Pancreas (tissue), 10 donors: ENCODE results near the gene DHX30. TPM values are rescaled to one million over a fixed set of nuclear protein-coding genes. Genes with fewer than 3 reads are reported as not detected.
A peak's percentile ranks its signal among the peaks of the same experiment; 100 is the strongest.

Experiments used
- ATAC-seq, 4 donors: fragments of 200-7000 bp; cut with Tn5 transposase; one replicate each; pipeline versions ENCODE4 v1.8.0 to v1.9.1; 2020; ENCODE audit warnings: mild to moderate bottlenecking in 4 of 4, moderate library complexity in 4 of 4
- DNase-seq, 6 donors: peaks; one replicate each; pipeline ENCODE4 v3.0.0-alpha.2; 2020
- FAIRE-seq: peaks from 2 replicates; lab custom pipeline; 2012; peaks lifted over from hg19 to GRCh38; lab: Jason Lieb, UNC
- H3K27ac ChIP-seq, 4 donors: fragments of 200-600 bp; sonication (generic); 1 replicate in 3 of 4; 2 replicates in 1 of 4; pipeline versions ENCODE4 v1.5.0 to v1.8.0; 2020
- H3K27me3 ChIP-seq, 4 donors: fragments of 200-600 bp; one replicate each; pipeline ENCODE4 v1.8.0; 2021
- H3K36me3 ChIP-seq, 3 donors: fragments of 200-600 bp; sonication (generic) in 1 of 3; one replicate each; pipeline versions ENCODE4 v1.5.0 to v1.8.0; 2020 to 2021
- H3K4me1 ChIP-seq, 3 donors: fragments of 200-600 bp; one replicate each; pipeline ENCODE4 v1.8.0; 2021
- H3K4me3 ChIP-seq, 4 donors: fragments of 200-600 bp; sonication (generic) in 2 of 4; one replicate each; pipeline versions ENCODE4 v1.5.0 to v1.8.0; 2020 to 2021
- H3K9me3 ChIP-seq, 4 donors: fragments of 200-600 bp; one replicate each; pipeline ENCODE4 v1.8.0; 2021
- CTCF ChIP-seq, 4 donors: fragments of 200-600 bp; sonication (generic) in 3 of 4; IDR thresholded peaks; one replicate each; pipeline versions ENCODE4 v1.5.0 to v1.8.0; 2021; ENCODE audit warnings: antibody characterized with exemption in 4 of 4
- WGBS, 2 donors: extraction: QIAGEN DNeasy Blood & Tissue Kit; methylation state at CpG; one replicate each; pipeline ENCODE4 v1.1.7; 2013; 5-methylcytosine and 5-hydroxymethylcytosine counted together
- intact Hi-C, 3 donors: fragments of 100-400 bp; cut with DNase I; formaldehyde crosslinking; loops; one replicate each; pipeline versions ENCODE4 v1.11.1 to v1.14.2; 2022
- polyA plus RNA-seq, 2 donors: library from polyadenylated mRNA; stranded (reverse); fragments of 200-250 nt; gene quantifications; one replicate each; pipeline ENCODE4 v1.2.3, GENCODE V29; 2013
- total RNA-seq, 6 donors: library from RNA; stranded (reverse); fragmentation: NEBNext Ultra II Directional in 4 of 6; extraction: Animal tissue kit (Norgen Biotek cat#: 25700) in 4 of 6; gene quantifications; one replicate each; pipeline versions ENCODE4 v1.2.1 to v1.2.4, GENCODE V29; 2021 to 2023
- donor health status: healthy with polysubstance abuse.
- donor health status: DM: no; HTN: no; CAD: no; lungs with moderate emphysema.
- donor health status: DM: no; HTN: no; CAD: no.
- donor health status: control.
- donor health status: control.
- donor health status: Bipolar disorder and iron deficiency.
- donor health status: DM: yes; HTN: yes; CAD: no.
- donor health status: DM: no; HTN: no; CAD: no.
- donor health status: DM: no; HTN: no; CAD: no.
- donor health status: DM: yes; HTN: yes; CAD: no.

The DHX30 gene
- total and polyA plus RNA-seq, 8 donors, result 19.7 to 53.8 (median 23.7) TPM

DNA sequence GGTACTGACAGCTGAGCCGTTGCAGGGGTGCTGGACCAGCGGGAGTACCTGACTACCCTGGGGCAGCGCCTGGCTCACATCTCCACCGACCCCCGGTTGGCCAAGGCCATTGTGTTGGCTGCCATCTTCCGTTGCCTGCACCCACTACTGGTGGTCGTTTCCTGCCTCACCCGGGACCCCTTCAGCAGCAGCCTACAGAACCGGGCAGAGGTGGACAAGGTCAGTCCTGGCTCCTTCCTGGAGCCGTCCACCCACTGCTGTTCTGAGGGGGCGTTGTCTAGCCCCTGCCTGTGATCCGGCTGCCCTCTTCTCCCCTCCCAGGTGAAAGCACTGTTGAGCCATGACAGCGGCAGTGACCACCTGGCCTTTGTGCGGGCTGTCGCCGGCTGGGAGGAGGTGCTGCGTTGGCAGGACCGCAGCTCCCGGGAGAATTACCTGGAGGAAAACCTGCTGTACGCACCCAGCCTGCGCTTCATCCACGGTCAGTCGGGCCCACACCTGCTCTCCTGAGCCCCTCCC, 45.7 kb downstream of the DHX30 start:
- FAIRE-seq (no peak), ATAC-seq (peak in 1 of 4 donors; percentile 5), DNase-seq (no peak)
- H3K9me3 ChIP-seq, result no peaks in the 10 kb centered on the region
- H3K4me1 ChIP-seq, result no peaks in the 10 kb centered on the region
- 85 to 86% methylated on average over 23 of the region's 23 CpGs for WGBS, 2 donors
- intact Hi-C loops, result loop anchor here in 1 of 3 donors (10.0 kb wide), 2 partner anchors 146 to 306 kb away; no protein-coding TSS in a partner anchor
- H3K36me3 ChIP-seq, result peaks cover 1 to 33% (median 19%) of the 10 kb centered on the region in 3 donors
- no peak overlapping the region for H3K4me3 ChIP-seq
- no peaks in the 10 kb centered on the region for H3K27me3 ChIP-seq
- TF ChIP-seq CTCF (IDR thresholded peaks at IDR 0.05), result no peak
- no peak overlapping the region for H3K27ac ChIP-seq

DNA sequence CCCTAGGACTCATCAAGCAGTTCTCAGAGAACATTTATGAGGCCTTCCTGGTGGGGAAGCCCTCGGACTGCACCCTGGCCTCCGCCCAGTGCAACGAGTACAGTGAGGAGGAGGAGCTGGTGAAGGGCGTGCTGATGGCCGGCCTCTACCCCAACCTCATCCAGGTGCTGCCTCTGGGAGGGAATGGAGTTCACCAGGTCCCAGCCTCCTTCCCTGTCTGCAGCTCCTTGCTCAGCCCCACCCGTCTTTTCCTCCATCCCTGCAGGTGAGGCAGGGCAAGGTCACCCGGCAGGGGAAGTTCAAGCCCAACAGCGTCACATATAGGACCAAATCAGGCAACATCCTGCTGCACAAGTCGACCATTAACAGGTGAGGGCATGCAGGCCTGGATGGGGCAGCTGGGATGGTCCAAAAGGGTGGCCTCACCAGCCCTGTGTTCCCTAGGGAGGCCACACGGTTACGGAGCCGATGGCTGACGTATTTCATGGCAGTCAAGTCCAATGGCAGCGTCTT, 46.3 kb downstream of the DHX30 start:
- intact Hi-C loops, result loop anchor here in 1 of 3 donors (10.0 kb wide), 2 partner anchors 146 to 306 kb away; no protein-coding TSS in a partner anchor
- WGBS, 2 donors, result 84 to 87% methylated on average over 14 of the region's 14 CpGs
- H3K4me3 ChIP-seq, result no peak overlapping the region
- H3K27ac ChIP-seq, result no peak overlapping the region
- no peaks in the 10 kb centered on the region for H3K4me1 ChIP-seq
- peaks cover 0 to 34% (median 23%) of the 10 kb centered on the region in 3 donors for H3K36me3 ChIP-seq
- DNase-seq (no peak), FAIRE-seq (no peak), ATAC-seq (peak in 2 of 4 donors; percentile 2 to 5)
- TF ChIP-seq CTCF (IDR thresholded peaks at IDR 0.05), result no peak
- H3K9me3 ChIP-seq, result no peaks in the 10 kb centered on the region
- H3K27me3 ChIP-seq, result no peaks in the 10 kb centered on the region

DNA sequence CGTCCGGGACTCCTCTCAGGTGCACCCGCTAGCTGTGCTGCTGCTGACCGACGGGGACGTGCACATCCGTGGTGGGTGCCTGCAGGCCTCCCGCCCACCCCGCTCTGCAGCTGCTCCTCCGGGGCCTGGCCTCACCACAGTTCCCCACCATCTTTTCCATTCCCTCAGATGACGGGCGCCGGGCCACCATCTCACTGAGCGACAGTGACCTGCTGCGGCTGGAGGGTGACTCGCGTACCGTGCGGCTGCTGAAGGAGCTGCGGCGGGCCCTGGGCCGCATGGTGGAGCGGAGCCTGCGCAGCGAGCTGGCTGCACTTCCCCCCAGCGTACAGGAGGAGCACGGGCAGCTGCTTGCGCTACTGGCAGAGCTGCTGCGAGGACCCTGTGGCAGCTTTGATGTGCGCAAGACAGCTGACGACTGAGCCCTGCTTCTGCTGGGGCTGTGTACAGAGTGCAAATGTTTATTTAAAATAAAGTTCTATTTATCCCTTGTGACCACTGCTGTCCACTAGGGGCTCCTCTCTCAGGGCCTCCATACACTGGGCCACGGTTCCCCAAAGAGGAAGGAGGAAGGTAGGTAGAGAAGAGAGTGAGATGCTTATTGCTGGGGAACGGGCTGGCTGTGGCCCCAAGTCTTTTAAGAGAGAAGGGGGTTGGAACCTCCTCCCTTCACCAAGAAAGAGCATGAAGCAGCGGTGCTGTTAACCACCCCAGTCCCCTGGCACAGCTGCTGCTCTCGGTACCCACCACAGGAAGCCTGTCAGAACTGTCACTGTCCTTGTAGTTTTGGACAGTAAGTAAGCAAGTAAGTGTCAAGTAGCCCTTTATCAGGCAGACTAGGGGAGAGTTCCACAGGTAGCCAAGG, 47.0 kb downstream of the DHX30 start:
- peaks cover 0 to 38% (median 27%) of the 10 kb centered on the region in 3 donors for H3K36me3 ChIP-seq
- no peak overlapping the region for H3K4me3 ChIP-seq
- no peaks in the 10 kb centered on the region for H3K4me1 ChIP-seq
- TF ChIP-seq CTCF (IDR thresholded peaks at IDR 0.05), result peak in 1 of 4 donors; percentile 17
- DNase-seq (no peak), FAIRE-seq (no peak), ATAC-seq (peak; percentile 15 to 50 (median 46))
- H3K27ac ChIP-seq, result no peak overlapping the region
- 88 to 89% methylated on average over 35 of the region's 35 CpGs for WGBS, 2 donors
- H3K9me3 ChIP-seq, result no peaks in the 10 kb centered on the region
- H3K27me3 ChIP-seq, result no peaks in the 10 kb centered on the region
- intact Hi-C loops, result loop anchor here in 2 of 3 donors (10.0 kb wide), 2 partner anchors 145 to 305 kb away; no protein-coding TSS in a partner anchor

DNA sequence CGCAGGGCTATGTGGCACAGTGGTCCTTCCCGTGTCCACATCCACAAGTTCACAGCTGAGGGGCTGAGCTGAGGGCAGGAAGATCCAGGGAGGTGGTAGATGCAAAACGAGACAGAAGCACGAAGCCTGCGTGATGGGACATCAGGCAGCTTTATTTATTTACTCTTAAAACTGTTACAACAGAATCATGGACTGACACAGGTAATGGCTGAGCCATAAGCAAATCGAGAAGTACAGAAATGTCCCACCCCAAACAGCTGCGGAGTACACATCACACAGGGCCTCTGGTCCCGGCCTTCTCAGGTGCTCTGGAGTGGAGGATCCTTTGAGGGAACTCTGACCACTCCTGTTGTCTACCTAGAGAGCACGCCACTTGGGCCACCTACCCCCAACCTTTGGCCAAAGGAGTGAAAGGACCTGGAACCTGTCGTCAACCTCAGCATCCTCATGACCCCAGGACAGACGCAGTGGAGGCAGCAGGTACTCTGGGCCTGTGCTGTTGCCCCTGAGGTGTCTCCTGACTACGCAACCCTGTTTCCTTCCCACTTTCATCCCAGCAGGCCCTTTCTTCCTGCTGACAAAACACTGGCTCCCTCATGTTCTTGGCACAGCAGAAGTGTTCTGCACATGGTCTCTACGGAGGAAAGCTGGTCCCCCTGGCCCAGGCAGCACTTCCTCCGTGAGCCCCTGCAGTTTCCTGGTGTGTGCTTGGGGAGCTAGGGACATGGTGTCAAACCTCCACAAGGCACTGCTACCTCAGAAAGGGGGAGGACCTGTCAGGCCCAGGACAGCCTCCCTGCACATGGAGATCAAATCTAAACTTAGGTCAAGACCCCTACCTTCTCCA, 47.8 kb downstream of the DHX30 start:
- no peak for TF ChIP-seq CTCF (IDR thresholded peaks at IDR 0.05)
- FAIRE-seq, result no peak
- ATAC-seq, result no peak
- DNase-seq, result no peak
- Histone ChIP-seq H3K4me3 (no peak overlapping the region), H3K36me3 (peaks cover 0 to 34% (median 25%) of the 10 kb centered on the region in 3 donors), H3K27me3 (no peaks in the 10 kb centered on the region), H3K9me3 (no peaks in the 10 kb centered on the region), H3K27ac (no peak overlapping the region), H3K4me1 (no peaks in the 10 kb centered on the region)
- WGBS, 2 donors, result 79% methylated on average over 14 of the region's 14 CpGs
- intact Hi-C loops, result loop anchor here in 1 of 3 donors (10.0 kb wide), 1 partner anchor 144 kb away; no protein-coding TSS in a partner anchor
